HFFc6 (cell line): ENCODE measurements around the gene DENND10. TPM values are rescaled to one million over a fixed set of nuclear protein-coding genes. Genes with fewer than 3 reads are reported as not detected.

ENCODE experiments used
- DNase-seq: peaks from one replicate; pipeline ENCODE4 v3.0.0-alpha.2; 2018
- H3K27ac Mint-ChIP-seq: 2 replicates; pipeline ENCODE4 v1.8.0; 2020; ENCODE audit warnings: mild to moderate bottlenecking, mixed read lengths
- H3K27me3 Mint-ChIP-seq: 2 replicates; pipeline ENCODE4 v1.8.0; 2021; ENCODE audit warnings: mild to moderate bottlenecking, moderate library complexity, mixed read lengths; ENCODE audit not compliant: insufficient read depth
- H3K36me3 Mint-ChIP-seq: 2 replicates; pipeline ENCODE4 v1.8.0; 2021; ENCODE audit warnings: low read depth, mixed read lengths
- H3K4me1 Mint-ChIP-seq: 2 replicates; pipeline ENCODE4 v1.8.0; 2020; ENCODE audit warnings: low read depth, mixed read lengths
- H3K4me3 Mint-ChIP-seq: 2 replicates; pipeline ENCODE4 v1.8.0; 2020; ENCODE audit warnings: mild to moderate bottlenecking, moderate library complexity, mixed read lengths
- H3K9me3 Mint-ChIP-seq: 2 replicates; pipeline ENCODE4 v1.8.0; 2020; ENCODE audit warnings: mild to moderate bottlenecking, mixed read lengths
- total RNA-seq, 6 experiments: library from RNA; stranded (reverse); fragmentation: NEBNext Ultra II Directional; extraction: Animal tissue kit (Norgen Biotek cat#: 25700); gene quantifications; 2 replicates in 1 of 6; 3 replicates in 5 of 6; pipeline ENCODE4 v1.2.3, GENCODE V29; 2021
- TF ChIP-seq, protein P1 (sequence below): fragments of 200-600 bp; sonication (generic); IDR thresholded peaks from 2 replicates; pipeline ENCODE4 v1.5.0; 2021; ENCODE audit warnings: antibody characterized with exemption, mild to moderate bottlenecking

The DENND10 gene
- total RNA-seq, 6 experiments from 2014 or later: 43.9 to 53.8 (median 46.8) TPM

DNA sequence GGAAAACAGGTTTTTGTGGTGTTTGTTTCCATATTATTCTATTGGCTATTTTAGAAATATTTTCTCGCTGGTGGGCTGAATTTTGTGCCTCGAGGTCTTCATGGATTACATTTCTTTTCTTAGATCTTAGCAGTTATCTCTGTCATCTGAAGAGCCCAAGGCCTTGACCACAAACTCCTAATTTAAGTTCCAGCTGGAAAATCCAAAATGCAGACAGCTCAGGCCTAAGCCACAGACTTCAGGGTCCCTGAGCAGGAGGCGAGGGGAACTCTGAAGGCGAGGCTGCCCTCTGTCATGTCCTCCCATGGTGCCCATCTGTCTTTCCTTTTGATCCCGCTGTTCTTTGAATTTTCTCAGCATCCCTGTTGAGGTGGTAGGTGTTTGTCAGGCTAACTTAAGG lies 14.3 kb downstream of the DENND10 start:
- no peaks in the 10 kb centered on the region; the same call in 1 of the 2 replicates for H3K27me3 Mint-ChIP-seq
- H3K4me3 Mint-ChIP-seq: no peak overlapping the region
- peaks cover 33% of the 10 kb centered on the region for H3K4me1 Mint-ChIP-seq
- H3K36me3 Mint-ChIP-seq: peaks cover 17% of the 10 kb centered on the region
- TF ChIP-seq, protein P1, sequence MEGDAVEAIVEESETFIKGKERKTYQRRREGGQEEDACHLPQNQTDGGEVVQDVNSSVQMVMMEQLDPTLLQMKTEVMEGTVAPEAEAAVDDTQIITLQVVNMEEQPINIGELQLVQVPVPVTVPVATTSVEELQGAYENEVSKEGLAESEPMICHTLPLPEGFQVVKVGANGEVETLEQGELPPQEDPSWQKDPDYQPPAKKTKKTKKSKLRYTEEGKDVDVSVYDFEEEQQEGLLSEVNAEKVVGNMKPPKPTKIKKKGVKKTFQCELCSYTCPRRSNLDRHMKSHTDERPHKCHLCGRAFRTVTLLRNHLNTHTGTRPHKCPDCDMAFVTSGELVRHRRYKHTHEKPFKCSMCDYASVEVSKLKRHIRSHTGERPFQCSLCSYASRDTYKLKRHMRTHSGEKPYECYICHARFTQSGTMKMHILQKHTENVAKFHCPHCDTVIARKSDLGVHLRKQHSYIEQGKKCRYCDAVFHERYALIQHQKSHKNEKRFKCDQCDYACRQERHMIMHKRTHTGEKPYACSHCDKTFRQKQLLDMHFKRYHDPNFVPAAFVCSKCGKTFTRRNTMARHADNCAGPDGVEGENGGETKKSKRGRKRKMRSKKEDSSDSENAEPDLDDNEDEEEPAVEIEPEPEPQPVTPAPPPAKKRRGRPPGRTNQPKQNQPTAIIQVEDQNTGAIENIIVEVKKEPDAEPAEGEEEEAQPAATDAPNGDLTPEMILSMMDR: no peak
- H3K27ac Mint-ChIP-seq: no peak overlapping the region
- H3K9me3 Mint-ChIP-seq: no peaks in the 10 kb centered on the region
- DNase-seq: no peak

DNA sequence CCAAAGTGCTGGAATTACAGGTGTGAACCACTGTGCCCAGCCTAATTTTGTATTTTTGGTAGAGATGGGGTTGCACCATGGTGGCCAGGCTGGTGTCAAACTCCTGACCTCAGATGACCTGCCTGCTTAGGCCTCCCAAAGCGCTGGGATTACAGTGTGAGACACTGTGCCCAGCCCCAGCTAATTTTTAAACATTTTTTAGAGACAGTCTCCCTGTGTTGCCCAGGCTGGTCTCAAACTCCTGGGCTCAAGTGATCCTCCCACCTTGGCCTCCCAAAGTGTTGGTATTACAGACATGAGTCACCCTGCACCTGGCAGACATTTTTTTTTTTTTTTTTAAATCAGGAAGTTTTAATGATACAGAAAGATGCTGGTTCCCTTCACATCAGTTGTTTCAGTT lies 15.5 kb downstream of the DENND10 start:
- H3K36me3 Mint-ChIP-seq: peaks cover 17% of the 10 kb centered on the region
- no peak overlapping the region for H3K4me3 Mint-ChIP-seq
- no peaks in the 10 kb centered on the region for H3K27me3 Mint-ChIP-seq
- H3K27ac Mint-ChIP-seq: peak overlapping the region; percentile 46; the same call in 1 of the 2 replicates
- H3K9me3 Mint-ChIP-seq: no peaks in the 10 kb centered on the region
- no peak for DNase-seq
- TF ChIP-seq, protein P1: no peak
- H3K4me1 Mint-ChIP-seq: peaks cover 21% of the 10 kb centered on the region

DNA sequence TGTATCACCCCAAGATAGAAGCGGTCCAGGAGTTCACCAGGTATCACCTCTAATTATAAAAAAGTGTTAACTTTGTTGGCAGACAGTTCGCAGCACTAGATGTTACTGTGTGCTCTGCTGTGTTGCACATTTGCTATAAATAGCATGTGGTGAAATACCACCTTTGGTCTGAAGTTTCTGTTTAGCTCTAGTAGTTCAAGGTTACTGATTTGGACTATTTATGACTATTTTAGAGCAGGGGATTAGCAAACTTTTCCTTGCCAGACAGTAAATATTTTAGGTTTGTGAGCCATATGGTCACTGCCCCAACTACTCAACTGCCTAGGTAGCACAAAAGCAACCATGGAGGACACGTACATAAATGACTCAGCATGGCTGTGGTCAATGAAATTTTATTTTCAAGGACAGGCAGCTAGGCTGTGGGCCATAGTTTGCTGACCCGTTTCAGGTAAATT lies 16.5 kb downstream of the DENND10 start:
- Mint-ChIP-seq H3K27me3 (no peaks in the 10 kb centered on the region), H3K9me3 (no peaks in the 10 kb centered on the region), H3K36me3 (peaks cover 13% of the 10 kb centered on the region), H3K27ac (peak overlapping the region; percentile 75), H3K4me1 (peaks cover 19% of the 10 kb centered on the region), H3K4me3 (no peak overlapping the region)
- TF ChIP-seq, protein P1: no peak
- DNase-seq: peak; percentile 69

DNA sequence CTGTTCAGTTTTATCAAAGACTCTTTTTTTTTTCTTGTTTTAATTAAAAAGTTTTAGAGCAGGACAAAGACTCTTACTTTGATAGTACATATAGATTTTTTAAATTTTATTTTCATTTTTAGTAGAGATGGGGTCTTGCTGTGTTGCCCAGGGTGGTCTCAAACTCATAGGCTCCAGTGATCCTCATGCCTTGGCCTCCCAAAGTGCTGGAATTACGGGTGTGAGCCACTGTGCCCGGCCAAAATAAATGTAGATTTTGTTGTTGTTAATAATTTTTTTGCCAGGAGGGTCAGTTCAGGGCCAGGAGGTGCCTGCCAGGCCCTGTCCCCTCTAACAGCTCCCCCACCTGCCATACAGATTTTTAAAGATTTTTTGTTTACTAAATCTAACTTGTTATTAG lies 17.0 kb downstream of the DENND10 start:
- TF ChIP-seq, protein P1: no peak
- Mint-ChIP-seq H3K4me1 (peaks cover 16% of the 10 kb centered on the region), H3K9me3 (no peaks in the 10 kb centered on the region), H3K27ac (peak overlapping the region; percentile 75), H3K36me3 (peaks cover 14% of the 10 kb centered on the region), H3K4me3 (no peak overlapping the region), H3K27me3 (no peaks in the 10 kb centered on the region)
- DNase-seq: no peak

DNA sequence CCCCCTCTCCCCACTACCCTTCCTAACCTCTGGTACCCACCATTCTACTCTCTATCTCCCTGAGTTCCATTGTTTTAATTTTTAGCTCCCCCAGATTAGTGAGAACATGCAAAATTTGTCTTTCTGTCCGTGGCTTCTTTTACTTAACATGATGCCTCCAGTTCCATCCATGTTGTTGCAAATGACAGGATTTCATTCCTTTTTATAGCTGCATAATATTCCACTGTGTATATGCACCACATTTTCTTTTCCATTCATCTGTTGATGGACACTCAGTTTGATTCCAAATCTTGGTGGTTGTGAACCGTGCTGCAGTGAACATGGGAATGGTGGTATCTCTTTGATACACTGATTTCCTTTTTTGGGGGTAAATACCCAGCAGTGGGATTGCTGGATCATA lies 22.0 kb downstream of the DENND10 start:
- Mint-ChIP-seq H3K9me3 (no peaks in the 10 kb centered on the region), H3K4me3 (no peak overlapping the region), H3K27me3 (no peaks in the 10 kb centered on the region; the same call in 1 of the 2 replicates), H3K36me3 (peaks cover 38% of the 10 kb centered on the region), H3K27ac (no peak overlapping the region), H3K4me1 (peaks cover 6% of the 10 kb centered on the region)
- TF ChIP-seq, protein P1: no peak
- DNase-seq: no peak

DNA sequence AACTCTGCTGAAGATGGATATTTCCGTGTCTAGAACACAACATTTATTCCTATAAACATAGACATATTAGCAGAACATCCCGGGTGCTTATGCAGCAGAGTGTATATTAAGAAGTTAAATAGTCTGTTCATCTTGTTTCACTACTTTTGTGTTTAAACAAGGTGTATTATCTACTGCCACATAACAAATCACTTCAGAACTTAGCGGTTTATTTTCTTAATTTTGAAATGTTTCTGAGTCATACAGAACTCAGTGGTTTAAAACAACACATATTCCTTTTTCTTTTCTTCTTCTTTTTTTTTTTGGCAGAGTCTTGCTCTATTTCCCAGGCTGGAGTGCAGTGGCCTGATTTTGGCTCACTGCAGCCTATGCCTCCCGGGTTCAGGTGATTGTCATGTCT lies 25.8 kb downstream of the DENND10 start:
- no peak overlapping the region for H3K27ac Mint-ChIP-seq
- TF ChIP-seq, protein P1: no peak
- peaks cover 58% of the 10 kb centered on the region for H3K36me3 Mint-ChIP-seq
- DNase-seq: no peak
- no peaks in the 10 kb centered on the region for H3K9me3 Mint-ChIP-seq
- H3K27me3 Mint-ChIP-seq: peaks cover 2% of the 10 kb centered on the region; the same call in 1 of the 2 replicates
- peaks cover 22% of the 10 kb centered on the region for H3K4me1 Mint-ChIP-seq
- H3K4me3 Mint-ChIP-seq: no peak overlapping the region; the same call in 1 of the 2 replicates
